ENCODE data around the gene SELENON.

Gene SELENON

GRCh38 chr1:25829046-25829445 is 29.1 kb downstream of the SELENON start:
- TF ChIP-seq NFIC (IDR thresholded peaks at IDR 0.05), result no peak
- no peak for TF ChIP-seq CREB1 (IDR thresholded peaks at IDR 0.05; ENCODE audit: low read depth)
- no peak for TF ChIP-seq EP300 (IDR thresholded peaks at IDR 0.05; ENCODE audit: borderline replicate concordance)
- no peak for TF ChIP-seq MAX (IDR thresholded peaks at IDR 0.05)
- no peak for TF ChIP-seq FOXM1 (IDR thresholded peaks at IDR 0.05; ENCODE audit: borderline replicate concordance, low read depth)
- TF ChIP-seq ZBTB7A (IDR thresholded peaks at IDR 0.05; ENCODE audit: low read depth), result no peak
- TF ChIP-seq REST (IDR thresholded peaks at IDR 0.05; ENCODE audit: low read depth), result no peak

- no peak for TF ChIP-seq NFIC (IDR thresholded peaks at IDR 0.05)
- TF ChIP-seq ZBTB7A (IDR thresholded peaks at IDR 0.05; ENCODE audit: low read depth), result no peak
- no peak for TF ChIP-seq USF1 (IDR thresholded peaks at IDR 0.05)
- TF ChIP-seq EP300 (IDR thresholded peaks at IDR 0.05; ENCODE audit: borderline replicate concordance), result no peak
- no peak for TF ChIP-seq CEBPB (IDR thresholded peaks at IDR 0.05)
- no peak for TF ChIP-seq TAF1 (IDR thresholded peaks at IDR 0.05; ENCODE audit: low read depth)
These were observed 31.7 kb downstream of the SELENON start for GRCh38 chr1:25831569-25832196.

- TF ChIP-seq ZBTB7A (IDR thresholded peaks at IDR 0.05; ENCODE audit: low read depth), result no peak
- TF ChIP-seq RAD21 (IDR thresholded peaks at IDR 0.05; ENCODE audit: low read depth), result no peak
- TF ChIP-seq TAF1 (IDR thresholded peaks at IDR 0.05; ENCODE audit: low read depth), result no peak
- no peak for TF ChIP-seq YY1 (IDR thresholded peaks at IDR 0.05; ENCODE audit: low read depth)
- no peak for TF ChIP-seq CEBPB (IDR thresholded peaks at IDR 0.05)
- no peak for TF ChIP-seq EGR1 (IDR thresholded peaks at IDR 0.05)
- no peak for TF ChIP-seq TCF12 (IDR thresholded peaks at IDR 0.05; ENCODE audit: low read depth)
- no peak for TF ChIP-seq USF1 (IDR thresholded peaks at IDR 0.05)
These were observed 32.5 kb downstream of the SELENON start for GRCh38 chr1:25832336-25833037.

- TF ChIP-seq EGR1 (IDR thresholded peaks at IDR 0.05) (no peak), CREB1 (IDR thresholded peaks at IDR 0.05; ENCODE audit: low read depth) (no peak), MAX (IDR thresholded peaks at IDR 0.05) (no peak), YY1 (IDR thresholded peaks at IDR 0.05; ENCODE audit: low read depth) (no peak), CEBPB (IDR thresholded peaks at IDR 0.05) (no peak), EP300 (IDR thresholded peaks at IDR 0.05; ENCODE audit: borderline replicate concordance) (no peak), ZBTB7A (IDR thresholded peaks at IDR 0.05; ENCODE audit: low read depth) (no peak), REST (IDR thresholded peaks at IDR 0.05; ENCODE audit: low read depth) (no peak), RAD21 (IDR thresholded peaks at IDR 0.05; ENCODE audit: low read depth) (no peak), TCF12 (IDR thresholded peaks at IDR 0.05; ENCODE audit: low read depth) (no peak), USF1 (IDR thresholded peaks at IDR 0.05) (no peak), TEAD4 (IDR thresholded peaks at IDR 0.05) (no peak), TAF1 (IDR thresholded peaks at IDR 0.05; ENCODE audit: low read depth) (no peak), FOXM1 (IDR thresholded peaks at IDR 0.05; ENCODE audit: borderline replicate concordance, low read depth) (no peak)
These were observed 33.2 kb downstream of the SELENON start for GRCh38 chr1:25833158-25833557.

- TF ChIP-seq TCF12 (IDR thresholded peaks at IDR 0.05; ENCODE audit: low read depth), result no peak
- no peak for TF ChIP-seq TEAD4 (IDR thresholded peaks at IDR 0.05)
- TF ChIP-seq CREB1 (IDR thresholded peaks at IDR 0.05; ENCODE audit: low read depth), result no peak
- TF ChIP-seq EGR1 (IDR thresholded peaks at IDR 0.05), result no peak
- no peak for TF ChIP-seq EP300 (IDR thresholded peaks at IDR 0.05; ENCODE audit: borderline replicate concordance)
- TF ChIP-seq YY1 (IDR thresholded peaks at IDR 0.05; ENCODE audit: low read depth), result no peak
- no peak for TF ChIP-seq TAF1 (IDR thresholded peaks at IDR 0.05; ENCODE audit: low read depth)
- no peak for TF ChIP-seq ZBTB7A (IDR thresholded peaks at IDR 0.05; ENCODE audit: low read depth)
- no peak for TF ChIP-seq RAD21 (IDR thresholded peaks at IDR 0.05; ENCODE audit: low read depth)
- TF ChIP-seq REST (IDR thresholded peaks at IDR 0.05; ENCODE audit: low read depth), result no peak
These were observed 34.9 kb downstream of the SELENON start for GRCh38 chr1:25834894-25835293.
